ENCODE results near the gene TANGO6.

DNA sequence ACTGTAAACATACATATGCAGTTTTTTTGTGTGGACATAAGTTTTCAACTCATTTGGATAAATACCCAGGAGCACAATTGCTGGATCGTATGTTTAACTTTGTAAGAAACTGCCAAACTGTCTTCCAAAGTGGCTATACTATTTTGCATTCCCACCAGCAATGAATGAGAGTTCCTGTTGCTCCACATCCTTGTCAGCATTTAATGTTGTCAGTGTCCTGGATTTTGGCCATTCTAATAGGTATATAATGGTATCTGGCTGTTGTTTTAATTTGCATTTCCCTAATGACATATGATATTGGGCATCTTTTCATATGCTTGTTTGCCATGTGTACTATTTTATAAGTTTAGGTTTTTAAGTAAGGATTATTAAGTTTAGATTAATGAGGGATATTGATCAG is 14.1 kb downstream of the TANGO6 start:
- TF ChIP-seq CTCF (IDR thresholded peaks at IDR 0.05; ENCODE audit: borderline replicate concordance, extremely low read depth, low read length, poor library complexity, severe bottlenecking) = no peak
- TF ChIP-seq EZH2 (IDR thresholded peaks at IDR 0.05; ENCODE audit: borderline replicate concordance, low read depth, low read length, severe bottlenecking) = no peak

Measured in DND-41 (cell line).